Measurements from ENCODE around the gene ARHGAP42. TPM values are rescaled to one million over a fixed set of nuclear protein-coding genes. Genes with fewer than 3 reads are reported as not detected.
A peak's percentile ranks its signal among the peaks of the same experiment; 100 is the strongest.

ARHGAP42 gene
- polyA plus RNA-seq, 4 donors: 25.2 to 34.5 (median 30.0) TPM

DNA sequence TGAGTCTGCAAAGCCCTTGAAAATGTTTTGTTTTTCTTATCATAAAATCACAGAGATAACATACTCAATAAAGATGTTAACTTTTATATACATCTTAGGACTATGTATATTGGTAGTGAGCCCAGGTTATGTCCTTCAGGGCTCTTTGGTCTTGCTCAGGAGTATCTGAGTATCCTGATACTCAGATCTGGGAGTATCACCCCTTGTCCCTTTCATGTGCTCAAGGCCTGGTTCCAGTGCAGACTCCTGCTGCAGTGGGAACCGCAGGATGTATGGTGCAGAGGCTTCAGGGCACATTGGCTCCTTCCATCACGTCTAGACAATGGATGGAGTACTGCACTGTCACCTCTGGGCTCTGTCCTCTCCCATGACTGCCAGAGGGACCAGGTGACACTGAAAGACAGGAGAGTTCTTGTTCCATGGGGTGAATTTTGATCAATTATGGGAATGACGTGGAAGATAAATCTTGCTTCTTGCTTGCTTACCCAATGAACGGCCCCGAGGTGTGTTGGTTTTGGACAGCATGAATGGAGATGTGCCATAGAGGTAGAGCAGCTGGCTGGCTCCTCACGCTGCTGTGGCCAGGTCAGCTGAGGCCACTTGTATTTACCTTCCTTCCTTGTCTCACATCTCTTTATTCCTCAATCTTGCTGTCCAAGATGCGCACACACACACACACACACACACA lies 215.5 kb downstream of the ARHGAP42 start:
- DNase-seq (ENCODE audit: low read depth in 4 of 4, low spot score in 3 of 4): no peak

DNA sequence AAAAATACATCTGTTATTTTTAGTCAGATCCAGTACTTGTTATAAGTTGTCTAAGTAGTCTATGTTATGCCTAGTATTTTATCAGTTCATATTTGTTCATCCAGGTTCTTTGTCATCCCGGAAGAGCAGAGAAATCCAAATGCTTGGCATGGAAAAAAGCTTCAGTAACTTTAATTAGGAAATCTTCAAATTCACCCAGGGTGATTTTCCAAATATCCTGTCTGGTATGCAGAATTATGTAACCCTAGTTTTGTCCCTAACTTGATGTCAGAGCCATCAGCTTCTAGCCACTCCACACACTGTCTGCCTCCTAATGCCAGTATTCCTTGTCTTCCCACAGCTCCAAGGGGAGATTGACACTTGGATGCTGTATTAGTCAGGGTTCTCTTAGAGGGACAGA lies 216.2 kb downstream of the ARHGAP42 start:
- DNase-seq (ENCODE audit: low read depth in 4 of 4, low spot score in 3 of 4): no peak

DNA sequence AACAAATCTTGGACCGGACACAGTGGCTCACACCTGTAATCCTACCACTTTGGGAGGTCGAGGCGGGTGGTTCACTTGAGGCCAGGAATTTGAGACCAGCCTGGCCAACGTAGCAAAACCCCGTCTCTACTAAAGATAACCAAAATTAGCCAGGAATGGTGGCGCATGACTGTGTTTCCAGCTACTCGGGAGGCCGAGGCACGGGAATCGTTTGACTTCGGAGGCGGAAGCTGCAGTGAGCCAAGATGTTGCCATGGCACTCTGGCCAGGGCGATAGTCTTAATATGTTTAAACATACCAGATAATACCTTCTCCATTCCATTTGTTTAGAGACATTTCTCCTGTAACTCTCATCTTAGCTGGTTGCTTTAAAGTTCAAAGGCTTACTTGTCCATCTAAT lies 218.6 kb downstream of the ARHGAP42 start:
- DNase-seq (ENCODE audit: low read depth in 4 of 4, low spot score in 3 of 4): no peak

DNA sequence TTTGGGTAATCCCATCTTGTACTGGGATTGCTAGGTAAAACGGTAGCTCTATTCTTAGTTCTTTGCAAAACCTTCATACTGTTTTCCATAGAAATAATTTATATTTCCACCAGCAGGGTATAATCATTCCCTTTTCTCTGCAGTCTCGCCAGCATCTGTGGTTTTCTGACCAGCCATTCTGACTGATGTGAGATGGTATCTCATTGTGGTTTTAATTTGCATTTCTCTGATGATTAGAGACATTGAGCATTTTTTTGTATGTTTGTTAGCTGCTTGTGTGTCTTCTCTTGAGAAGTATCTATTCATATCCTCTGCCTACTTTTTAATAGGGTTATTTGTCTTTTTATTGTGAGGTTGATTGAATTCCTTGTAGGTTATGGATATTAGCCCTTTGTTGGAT lies 221.7 kb downstream of the ARHGAP42 start:
- no peak for DNase-seq (ENCODE audit: low read depth in 4 of 4, low spot score in 3 of 4)

DNA sequence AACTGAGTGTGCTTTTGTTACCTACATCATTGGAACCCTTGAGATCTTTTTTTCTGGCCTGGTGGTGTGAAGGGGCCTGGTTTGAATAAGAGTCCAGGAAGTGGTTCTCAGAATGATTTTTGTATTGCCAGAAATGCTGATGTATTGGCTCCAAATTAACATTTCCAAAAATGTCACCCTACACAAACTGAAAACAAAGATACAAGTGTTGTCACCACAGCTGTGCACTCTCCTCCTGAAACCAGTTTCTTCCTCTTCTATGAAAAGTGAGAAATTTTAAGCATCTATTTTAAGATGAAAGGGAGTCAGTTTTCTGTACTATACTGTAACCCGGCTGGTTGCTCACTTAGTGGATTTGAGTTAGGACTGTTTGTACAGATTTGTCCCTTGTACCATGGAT lies 223.7 kb downstream of the ARHGAP42 start:
- no peak for DNase-seq (ENCODE audit: low read depth in 4 of 4, low spot score in 3 of 4)

DNA sequence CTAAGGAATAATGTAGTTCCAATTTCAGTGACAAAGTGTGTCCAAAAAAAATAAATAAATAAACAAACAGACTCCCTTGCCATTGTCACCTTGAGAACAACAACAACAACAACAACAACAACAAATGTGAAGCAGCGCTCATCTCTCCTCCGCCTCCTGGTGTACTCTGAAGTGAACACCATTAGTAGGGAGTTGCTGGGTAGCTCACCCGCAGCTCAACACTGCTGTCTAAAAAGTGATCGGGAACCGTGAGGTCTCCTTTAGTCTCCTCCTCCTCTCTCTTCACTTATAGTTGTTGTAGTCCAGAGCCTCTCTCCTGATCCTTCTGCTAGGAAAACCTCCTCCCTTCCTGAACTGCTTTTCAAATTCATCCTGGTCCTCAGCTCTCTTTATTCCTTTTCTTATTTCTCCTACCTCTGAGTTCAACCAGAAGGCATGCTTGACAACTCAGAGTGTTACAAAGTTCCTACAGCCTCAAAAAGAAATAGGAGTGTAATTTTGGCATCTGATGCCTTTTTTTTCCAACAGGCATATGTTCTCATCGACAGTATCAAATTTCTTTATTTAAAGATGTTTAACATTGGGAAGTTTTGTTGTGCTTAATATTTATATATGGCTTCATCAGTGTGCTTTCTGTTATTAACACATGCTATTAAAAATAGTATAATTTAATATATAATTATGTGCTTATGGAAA lies 227.5 kb downstream of the ARHGAP42 start:
- DNase-seq (ENCODE audit: low read depth in 4 of 4, low spot score in 3 of 4): no peak

DNA sequence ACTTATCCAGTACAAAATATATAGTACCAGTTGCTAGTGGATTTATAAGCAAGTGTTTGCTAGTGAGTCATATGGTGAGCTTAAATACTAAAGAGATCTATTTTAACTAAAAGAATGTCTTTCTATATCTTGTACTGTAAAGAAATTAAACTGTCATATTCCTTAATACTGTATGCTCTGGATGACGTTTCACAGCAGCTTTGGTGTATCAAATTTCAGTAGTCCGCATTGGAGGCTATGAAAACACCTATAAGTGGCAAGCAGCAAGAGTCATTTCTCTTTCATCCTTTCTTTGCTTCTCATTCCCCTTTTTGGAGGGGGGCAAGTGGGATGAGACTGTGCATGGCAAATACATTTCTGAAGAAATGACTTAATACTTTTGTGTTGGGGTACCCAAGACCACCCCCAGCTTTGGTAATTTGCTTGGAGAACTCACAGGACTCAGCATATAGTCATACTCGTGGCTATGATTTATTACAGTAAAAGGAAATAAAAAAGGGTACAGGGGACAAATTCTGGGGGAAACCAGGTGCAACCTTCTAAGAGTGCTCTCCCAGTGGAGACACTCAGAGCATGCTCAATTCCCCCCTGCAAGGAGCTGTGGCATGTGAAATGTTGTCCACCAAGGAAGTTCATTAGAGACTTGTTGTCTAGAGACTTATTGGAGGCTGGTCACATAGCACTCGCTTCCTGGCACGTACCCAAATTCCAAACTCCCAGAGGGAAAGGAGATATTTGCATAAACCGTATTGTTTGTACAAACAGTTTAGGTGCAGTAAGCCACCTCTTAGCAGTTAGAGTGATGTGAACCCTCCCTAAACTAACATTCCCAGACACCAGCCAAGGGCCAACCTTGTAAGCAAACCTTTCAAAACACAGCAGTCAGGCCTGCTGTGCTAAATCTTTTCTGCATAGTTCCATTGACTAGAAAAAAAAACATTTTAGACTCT lies 231.7 kb downstream of the ARHGAP42 start:
- DNase-seq (ENCODE audit: low read depth in 4 of 4, low spot score in 3 of 4): peak in 1 of 4 donors; percentile 33

DNA sequence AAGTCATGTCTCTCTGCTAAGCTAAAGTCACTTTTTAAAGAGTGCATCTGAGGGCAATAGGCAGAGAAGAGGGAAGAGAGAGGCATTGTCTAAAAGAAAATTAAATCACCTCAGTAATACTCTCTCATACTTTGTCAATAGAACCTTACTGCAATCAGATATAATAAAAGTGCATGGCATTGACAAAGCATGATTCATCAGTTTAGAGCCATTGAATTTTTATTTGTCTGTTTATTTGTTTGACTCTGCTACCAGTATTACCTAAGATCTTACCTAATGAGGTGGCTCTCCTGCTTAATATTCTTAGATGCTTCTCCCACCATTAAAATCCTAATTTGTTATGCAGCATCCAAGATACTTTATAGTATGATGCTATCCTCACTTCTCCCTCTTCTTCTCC lies 233.5 kb downstream of the ARHGAP42 start:
- DNase-seq (ENCODE audit: low read depth in 4 of 4, low spot score in 3 of 4): no peak

DNA sequence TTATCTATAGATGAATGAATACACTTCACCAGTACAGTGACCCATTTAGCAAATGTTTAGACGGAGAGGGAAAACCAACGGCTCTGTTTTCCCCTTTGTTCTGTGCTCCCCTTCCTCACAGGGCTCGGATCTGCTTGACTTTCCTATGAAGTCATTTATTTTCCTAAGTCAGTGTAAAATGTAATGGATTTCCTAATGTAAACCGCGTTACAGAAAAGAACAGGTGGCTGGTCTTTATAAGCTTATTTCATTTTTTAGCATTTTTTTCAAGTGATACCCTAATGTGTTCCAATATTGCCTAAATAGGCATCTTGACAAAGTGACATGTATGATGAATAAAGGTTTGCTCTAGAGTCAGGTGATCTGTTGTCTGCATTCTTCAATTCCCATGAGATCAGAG lies 235.0 kb downstream of the ARHGAP42 start:
- no peak for DNase-seq (ENCODE audit: low read depth in 4 of 4, low spot score in 3 of 4)

DNA sequence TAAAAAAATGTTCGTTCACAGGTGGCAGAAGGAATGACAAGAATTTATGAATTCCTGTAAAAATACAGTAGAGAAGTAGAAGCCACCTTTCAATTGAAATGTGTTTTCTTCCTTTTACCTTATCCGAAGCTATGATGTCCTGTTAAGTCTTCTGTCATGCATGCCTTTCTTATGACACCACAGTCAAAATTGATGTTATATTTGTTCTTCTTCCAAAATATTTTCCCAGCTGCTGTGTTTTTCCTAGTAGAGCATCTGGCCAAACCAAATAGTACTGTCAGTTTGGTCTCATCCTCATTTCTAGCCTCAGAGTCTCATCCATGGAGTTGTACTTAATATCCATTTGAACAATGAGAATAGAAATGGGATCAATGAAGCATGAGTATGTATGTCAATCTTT lies 236.5 kb downstream of the ARHGAP42 start:
- no peak for DNase-seq (ENCODE audit: low read depth in 4 of 4, low spot score in 3 of 4)

DNA sequence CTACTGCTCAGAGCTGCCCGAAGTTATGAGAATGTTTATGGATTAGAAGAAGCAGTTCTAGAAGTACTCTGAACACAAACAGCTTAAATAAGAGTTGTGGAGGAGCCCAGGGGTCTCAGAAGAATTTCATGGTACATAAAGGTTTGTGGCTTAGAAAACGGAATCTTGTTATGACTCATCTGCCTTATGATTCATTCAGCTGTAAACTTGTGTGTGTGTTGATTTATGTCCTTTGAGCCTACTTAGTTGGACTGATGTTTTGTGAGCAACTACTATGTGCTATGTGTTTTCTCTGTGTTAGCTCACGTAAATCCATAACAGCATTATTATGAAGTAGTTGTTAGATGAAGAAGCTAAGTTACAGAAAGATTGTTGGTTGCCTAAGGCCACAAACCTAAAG lies 238.8 kb downstream of the ARHGAP42 start:
- DNase-seq (ENCODE audit: low read depth in 4 of 4, low spot score in 3 of 4): no peak

DNA sequence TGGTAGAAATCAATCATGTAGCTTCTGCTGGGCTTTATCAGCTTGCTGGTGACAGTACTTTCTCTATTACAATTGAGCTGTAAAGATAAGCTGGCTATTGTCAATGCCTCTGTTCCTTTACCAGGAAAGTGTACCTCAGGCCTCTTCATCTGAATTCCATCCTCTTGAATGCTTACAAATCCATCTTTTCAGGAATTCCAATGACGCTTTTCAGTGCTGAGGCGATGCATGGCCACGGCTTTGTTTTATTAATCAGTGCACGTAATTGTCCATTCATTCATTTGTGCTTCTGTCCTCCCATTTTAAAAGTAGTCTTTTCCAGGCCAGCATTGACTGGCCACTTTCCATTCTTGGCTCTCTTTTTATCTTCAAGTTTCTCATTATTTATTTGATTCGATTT lies 240.5 kb downstream of the ARHGAP42 start:
- DNase-seq (ENCODE audit: low read depth in 4 of 4, low spot score in 3 of 4): no peak

DNA sequence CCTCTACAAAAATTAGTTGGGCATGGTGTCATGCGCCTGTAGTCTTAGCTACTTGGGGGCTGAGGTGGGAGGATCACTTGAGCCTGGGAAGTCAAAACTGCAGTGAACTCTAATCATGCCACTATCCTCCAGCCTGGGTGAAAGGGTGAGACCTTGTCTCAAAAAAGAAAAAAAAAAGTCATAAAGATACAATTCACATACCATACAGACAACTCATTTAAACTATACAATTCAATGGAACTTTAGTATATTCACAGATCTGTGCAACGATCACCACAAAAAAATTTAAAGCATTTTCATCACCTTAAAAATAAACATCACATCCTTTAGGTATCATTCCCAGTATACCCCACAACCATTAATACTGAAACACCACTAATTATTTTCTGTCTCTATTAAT lies 241.3 kb downstream of the ARHGAP42 start:
- DNase-seq (ENCODE audit: low read depth in 4 of 4, low spot score in 3 of 4): no peak

DNA sequence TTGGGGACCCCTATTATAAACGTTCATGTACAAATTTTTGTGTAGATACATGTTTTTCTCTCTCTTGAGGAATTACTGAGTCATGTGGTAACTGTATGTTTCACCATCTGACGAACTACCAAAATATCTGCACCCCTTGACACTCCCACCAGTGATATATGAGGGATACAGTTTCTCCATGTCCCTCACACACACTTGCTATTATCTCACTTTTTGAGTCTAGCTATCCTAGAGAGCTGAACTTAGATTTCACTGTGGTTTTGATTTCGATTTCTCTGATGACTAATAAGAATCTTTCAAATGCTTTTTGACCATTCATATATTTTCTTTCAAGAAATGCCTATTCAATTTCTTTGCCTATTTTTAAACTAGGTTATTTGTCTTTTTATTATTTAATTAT lies 242.3 kb downstream of the ARHGAP42 start:
- no peak for DNase-seq (ENCODE audit: low read depth in 4 of 4, low spot score in 3 of 4)

DNA sequence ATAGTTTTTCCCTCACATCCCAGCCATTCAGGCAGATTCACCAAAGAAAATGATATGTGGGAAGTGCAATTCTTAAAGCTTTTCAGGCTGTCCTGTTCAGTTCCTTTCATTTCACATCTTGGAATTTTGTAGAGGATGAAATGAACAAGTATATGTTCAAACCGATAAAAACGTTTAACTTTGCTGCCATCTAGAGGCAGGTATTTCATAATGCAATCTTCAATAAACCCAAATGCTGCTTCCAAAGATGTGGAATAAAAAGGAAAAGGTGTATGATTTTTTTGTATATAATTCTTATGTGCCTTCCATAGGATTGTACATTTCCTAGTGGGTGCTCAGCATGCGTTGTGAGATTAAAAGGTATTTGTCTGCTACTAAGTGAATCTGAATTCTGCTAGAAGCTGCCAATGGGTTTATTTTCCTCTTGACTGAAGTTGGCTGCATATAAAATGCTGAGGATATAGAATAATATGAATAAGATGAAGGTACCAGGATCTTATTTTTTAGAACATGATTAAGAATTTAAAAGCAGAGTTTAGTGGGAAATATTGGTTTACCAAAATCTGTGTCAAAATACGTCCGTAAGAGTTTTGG lies 243.2 kb downstream of the ARHGAP42 start:
- peak in 3 of 4 donors; percentile 41 to 57 (median 43) for DNase-seq (ENCODE audit: low read depth in 4 of 4, low spot score in 3 of 4)

DNA sequence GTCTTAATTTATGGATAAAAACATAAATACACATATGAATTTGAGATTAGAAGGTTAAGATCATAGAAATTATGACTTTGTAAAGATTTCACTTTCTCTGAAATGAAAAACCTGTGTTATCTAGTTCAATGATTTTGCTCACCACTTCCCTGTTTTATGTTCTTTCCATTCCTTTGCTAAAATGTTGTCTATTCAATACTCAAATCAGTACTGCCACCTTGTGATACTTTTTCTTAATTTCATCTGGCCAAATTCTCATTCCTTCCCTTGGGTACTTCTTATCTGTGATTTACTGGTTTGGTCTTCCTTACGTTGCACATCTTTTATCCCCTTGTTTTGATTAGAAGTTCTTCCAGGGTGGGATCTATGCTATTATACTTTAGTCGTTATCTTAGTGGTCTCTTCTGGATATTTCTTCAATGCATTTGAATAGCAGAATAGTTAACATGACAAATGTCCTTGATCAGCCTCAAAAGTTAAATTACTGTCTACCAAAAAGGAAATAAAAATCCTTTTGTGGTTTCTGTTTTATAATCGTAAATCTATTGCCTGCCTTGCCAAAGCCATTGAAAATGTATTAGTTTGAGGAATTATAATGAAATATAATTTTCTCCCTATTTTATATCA lies 245.5 kb downstream of the ARHGAP42 start:
- no peak for DNase-seq (ENCODE audit: low read depth in 4 of 4, low spot score in 3 of 4)

DNA sequence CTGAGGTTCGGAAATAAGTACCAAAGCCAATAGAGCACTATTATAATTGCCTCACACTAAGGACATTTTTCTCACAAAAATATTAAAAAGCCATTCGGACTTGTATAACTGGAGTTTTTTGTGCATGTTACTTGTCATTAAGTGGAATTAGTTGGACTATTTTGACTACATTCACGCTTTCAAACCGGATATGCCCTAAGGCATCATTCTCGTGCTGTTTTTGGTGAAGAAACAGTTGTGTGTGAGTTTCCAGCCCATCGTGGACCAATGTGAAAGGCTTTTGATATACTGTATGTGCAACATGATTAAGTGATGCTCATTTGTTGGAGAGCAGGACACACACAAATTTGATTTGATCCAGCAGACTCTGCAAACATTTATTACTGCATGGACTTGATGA lies 249.7 kb downstream of the ARHGAP42 start:
- DNase-seq (ENCODE audit: low read depth in 4 of 4, low spot score in 3 of 4): no peak

DNA sequence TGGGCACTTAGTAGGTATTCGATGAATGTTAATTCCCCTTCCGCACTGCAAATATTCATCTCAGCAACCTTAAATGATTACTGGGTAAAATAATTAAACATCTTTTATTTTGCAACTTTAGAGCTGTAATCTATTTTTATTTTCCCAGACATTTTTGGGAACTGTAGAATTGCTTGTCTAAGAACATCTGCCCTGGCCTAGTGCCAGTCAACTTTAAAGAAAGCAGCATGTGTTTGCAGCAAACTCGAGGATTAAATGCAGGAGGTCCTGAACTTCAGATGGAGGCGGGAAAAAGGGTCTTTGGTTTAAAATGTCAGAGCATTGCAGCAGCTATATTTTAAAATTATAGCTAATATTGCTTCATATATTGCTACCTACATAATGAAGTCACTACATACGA lies 252.5 kb downstream of the ARHGAP42 start:
- DNase-seq (ENCODE audit: low read depth in 4 of 4, low spot score in 3 of 4): peak in 1 of 4 donors; percentile 12

DNA sequence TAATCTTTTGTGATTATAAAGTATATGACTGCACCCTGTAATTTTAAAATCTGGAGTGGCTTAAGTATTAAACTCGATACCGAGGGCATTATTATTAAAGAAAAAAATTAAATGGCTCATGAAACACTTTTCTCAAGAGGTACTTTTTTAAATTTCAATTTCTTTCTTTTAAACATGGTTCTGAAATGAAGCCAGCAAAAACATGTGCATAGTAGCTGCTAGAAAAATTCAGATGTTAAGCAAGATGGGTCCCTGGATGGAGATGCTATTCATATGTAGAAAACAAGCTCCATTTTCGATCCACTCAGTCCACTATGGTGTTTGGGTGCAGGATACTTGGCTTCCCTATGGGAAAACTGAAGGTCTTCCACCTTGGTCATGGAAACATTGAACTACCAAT lies 253.0 kb downstream of the ARHGAP42 start:
- DNase-seq (ENCODE audit: low read depth in 4 of 4, low spot score in 3 of 4): no peak

DNA sequence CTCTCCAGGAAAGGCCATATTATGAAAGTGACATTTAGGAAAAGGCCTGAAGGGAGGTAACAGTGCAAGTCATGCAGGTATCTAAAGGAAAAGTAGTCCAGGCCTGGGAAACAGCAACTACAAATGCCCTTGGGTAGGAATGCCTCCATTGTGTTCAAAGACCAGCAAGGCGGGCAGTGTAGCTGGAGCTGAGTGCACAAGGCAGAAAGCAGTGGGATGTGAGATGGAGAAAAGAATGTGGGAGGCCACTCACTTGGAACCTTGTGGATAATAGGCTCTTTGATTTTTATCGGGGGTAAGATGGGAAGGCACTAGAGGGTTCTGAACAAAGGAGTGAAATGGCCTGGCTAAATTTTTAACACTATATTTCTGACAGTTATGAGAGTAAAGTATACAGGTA lies 253.9 kb downstream of the ARHGAP42 start:
- no peak for DNase-seq (ENCODE audit: low read depth in 4 of 4, low spot score in 3 of 4)

DNA sequence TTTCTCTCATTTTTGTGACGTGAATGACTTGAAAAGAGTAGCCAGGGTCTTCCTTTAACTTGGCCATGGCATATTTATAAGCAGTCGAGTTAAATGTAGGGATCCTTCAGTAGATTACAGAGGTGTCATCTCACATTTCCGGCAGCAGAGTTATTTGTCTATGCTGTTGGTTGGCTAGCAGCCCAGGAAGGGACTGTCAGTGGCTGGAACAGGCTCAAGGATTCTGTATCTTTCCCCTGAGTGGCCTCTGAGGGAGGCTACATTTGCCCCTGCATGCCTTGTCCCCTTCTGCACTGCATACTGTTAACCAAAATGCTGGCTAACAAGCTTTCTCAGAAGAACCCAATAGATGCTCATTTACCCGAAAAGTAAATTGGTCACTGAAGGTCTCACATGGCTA lies 254.9 kb downstream of the ARHGAP42 start:
- no peak for DNase-seq (ENCODE audit: low read depth in 4 of 4, low spot score in 3 of 4)
